GM23338 (cell line): ENCODE results near the gene ADGRV1. TPM values are rescaled to one million over a fixed set of nuclear protein-coding genes. Genes with fewer than 3 reads are reported as not detected.

Experiments
- ATAC-seq: fragments of 200-7000 bp; cut with Tn5 transposase; 3 replicates; pipeline ENCODE4 v1.9.1; 2020
- DNase-seq: peaks from one replicate; pipeline ENCODE4 v3.0.0-alpha.2; 2015; ENCODE audit warnings: low spot score
- H2AFZ ChIP-seq: fragments of 200-600 bp; sonication (generic); 2 replicates; pipeline ENCODE4 v1.8.0; 2016; ENCODE audit warnings: antibody characterized with exemption, mild to moderate bottlenecking, moderate library complexity
- H3F3A ChIP-seq: fragments of 200-600 bp; sonication (generic); replicated peaks from 2 replicates; pipeline ENCODE4 v1.8.0; 2017; ENCODE audit warnings: antibody characterized with exemption, mixed run types, low read depth
- H3K27ac ChIP-seq: fragments of 200-600 bp; sonication (generic); 2 replicates; pipeline ENCODE4 v1.6.1; 2016; ENCODE audit warnings: low read depth
- H3K27me3 ChIP-seq: fragments of 200-600 bp; sonication (generic); 2 replicates; pipeline ENCODE4 v1.8.0; 2016; ENCODE audit warnings: mild to moderate bottlenecking, mixed run types, moderate library complexity; ENCODE audit not compliant: insufficient read depth
- H3K36me3 ChIP-seq: fragments of 200-600 bp; sonication (generic); 2 replicates; pipeline ENCODE4 v1.8.0; 2016; ENCODE audit warnings: mild to moderate bottlenecking; ENCODE audit not compliant: insufficient read depth
- H3K4me1 ChIP-seq: fragments of 200-600 bp; sonication (generic); 2 replicates; pipeline ENCODE4 v1.8.0; 2016; ENCODE audit warnings: mild to moderate bottlenecking, moderate library complexity; ENCODE audit not compliant: insufficient read depth
- H3K4me2 ChIP-seq: fragments of 200-600 bp; sonication (generic); 2 replicates; pipeline ENCODE4 v1.7.1; 2017; ENCODE audit warnings: mixed run types
- H3K4me3 ChIP-seq: fragments of 200-600 bp; sonication (generic); 2 replicates; pipeline ENCODE4 v1.6.1; 2016; ENCODE audit warnings: mixed run types
- H3K79me2 ChIP-seq: fragments of 200-600 bp; sonication (generic); replicated peaks from 2 replicates; pipeline ENCODE4 v1.8.0; 2017; ENCODE audit warnings: mild to moderate bottlenecking; ENCODE audit not compliant: insufficient read depth
- H3K9me2 ChIP-seq: fragments of 200-600 bp; sonication (generic); 2 replicates; pipeline ENCODE4 v1.8.0; 2017; ENCODE audit not compliant: insufficient read depth
- H4K20me1 ChIP-seq: fragments of 200-600 bp; sonication (generic); replicated peaks from 2 replicates; pipeline ENCODE4 v1.8.0; 2017; ENCODE audit warnings: mild to moderate bottlenecking; ENCODE audit not compliant: insufficient read depth
- H3K27ac Mint-ChIP-seq: 2 replicates; pipeline ENCODE4 v1.8.0; 2020; ENCODE audit warnings: inconsistent platforms, mild to moderate bottlenecking, moderate library complexity, mixed read lengths
- H3K27me3 Mint-ChIP-seq: 3 replicates; pipeline ENCODE4 v1.8.0; 2022; ENCODE audit warnings: low read depth, mild to moderate bottlenecking, moderate library complexity, mixed read lengths, inconsistent platforms; ENCODE audit not compliant: insufficient read depth, poor library complexity
- H3K36me3 Mint-ChIP-seq: 3 replicates; pipeline ENCODE4 v1.8.0; 2021; ENCODE audit warnings: low read depth, mild to moderate bottlenecking, inconsistent platforms, moderate library complexity, mixed read lengths
- H3K4me1 Mint-ChIP-seq: 3 replicates; pipeline ENCODE4 v1.8.0; 2020; ENCODE audit warnings: mild to moderate bottlenecking, inconsistent platforms, mixed read lengths
- H3K4me3 Mint-ChIP-seq: 3 replicates; pipeline ENCODE4 v1.8.0; 2021; ENCODE audit warnings: moderate library complexity, mild to moderate bottlenecking, inconsistent platforms, mixed read lengths
- H3K9me3 Mint-ChIP-seq: 3 replicates; pipeline ENCODE4 v1.8.0; 2020; ENCODE audit warnings: moderate library complexity, mild to moderate bottlenecking, inconsistent platforms, mixed read lengths
- EZH2 ChIP-seq: fragments of 200-600 bp; sonication (generic); IDR thresholded peaks from one replicate; pipeline ENCODE4 v1.8.0; 2017; ENCODE audit warnings: antibody characterized with exemption, mild to moderate bottlenecking, low read depth; ENCODE audit not compliant: unreplicated experiment
- EZH2phosphoT487 ChIP-seq: fragments of 200-600 bp; sonication (generic); IDR thresholded peaks from one replicate; pipeline ENCODE4 v1.8.1; 2018; ENCODE audit warnings: antibody characterized with exemption; ENCODE audit not compliant: unreplicated experiment
- JUNB ChIP-seq: IDR thresholded peaks from one replicate; pipeline ENCODE4 v1.6.1; 2016; ENCODE audit warnings: antibody characterized with exemption; ENCODE audit not compliant: unreplicated experiment
- NANOG ChIP-seq: IDR thresholded peaks from 2 replicates; pipeline ENCODE4 v1.6.1; 2016; ENCODE audit warnings: antibody characterized with exemption, borderline replicate concordance
- STAT1 ChIP-seq: IDR thresholded peaks from one replicate; pipeline ENCODE4 v1.6.1; 2016; ENCODE audit warnings: antibody characterized with exemption; ENCODE audit not compliant: unreplicated experiment
- ZNF114 ChIP-seq: fragments of 250-450 bp; sonication (Bioruptor Pico); IDR thresholded peaks from 2 replicates; pipeline ENCODE4 v1.5.0; 2020; ENCODE audit warnings: mild to moderate bottlenecking, moderate library complexity
- polyA plus RNA-seq: library from polyadenylated mRNA; unstranded; fragments of >200 nt; fragmentation: Nextera tagmentation; extraction: Ambion mirVana; gene quantifications from 2 replicates; pipeline ENCODE4 v1.2.1, GENCODE V29; 2016
- total RNA-seq: library from RNA; depleted of rRNA; stranded (reverse); fragments of >200 nt; shearing (Covaris generic); gene quantifications from 2 replicates; pipeline ENCODE4 v1.2.3, GENCODE V29; 2014
- TF ChIP-seq, protein P1 (sequence below), 2 experiments: fragments of 200-600 bp in 1 of 2; sonication (generic) in 1 of 2; conservative IDR thresholded peaks; 2 replicates each; pipeline versions ENCODE4 v1.5.1 to v1.6.1; 2016 to 2017; ENCODE audit warnings: antibody characterized with exemption in 2 of 2, low read depth in 2 of 2, mild to moderate bottlenecking in 2 of 2, moderate library complexity in 1 of 2
- TF ChIP-seq, protein P2 (sequence below): fragments of 250-450 bp; sonication (Bioruptor Pico); IDR thresholded peaks from 2 replicates; pipeline ENCODE4 v1.5.0; 2020; ENCODE audit warnings: mild to moderate bottlenecking, moderate library complexity
- TF ChIP-seq, protein P3 (sequence below): IDR thresholded peaks from 2 replicates; pipeline ENCODE4 v1.6.1; 2016; ENCODE audit warnings: antibody characterized with exemption

Gene ADGRV1
- total and polyA plus RNA-seq, 2 experiments from 2014 or later = 46.1 to 149 TPM

DNA sequence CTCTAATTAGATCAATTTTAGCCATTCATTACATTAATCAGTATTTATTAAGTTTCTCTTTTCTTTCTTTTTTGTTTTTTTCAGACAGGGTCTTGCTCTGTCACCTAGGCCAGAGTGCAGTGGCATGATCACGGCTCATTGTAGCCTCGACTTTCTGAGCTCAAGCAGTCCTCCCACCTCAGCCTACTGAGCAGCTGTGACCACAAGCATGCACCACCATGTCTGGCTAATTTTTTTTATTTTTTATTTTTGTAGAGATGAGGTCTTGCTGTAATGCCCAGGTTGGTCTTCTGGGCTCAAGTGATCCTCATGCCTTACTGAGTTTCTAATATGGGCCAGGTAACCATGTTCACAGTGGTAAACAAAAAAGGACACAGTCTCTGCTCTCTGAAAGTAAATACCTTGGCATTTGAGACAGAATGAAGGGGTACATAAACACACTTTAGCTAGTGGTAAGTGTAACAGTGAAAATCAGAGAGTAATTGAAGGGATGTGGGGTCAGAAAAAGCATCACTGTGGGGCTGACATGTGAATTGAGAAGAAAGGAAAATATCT lies 336.3 kb downstream of the ADGRV1 start:
- H3K36me3 ChIP-seq = no peaks in the 10 kb centered on the region
- no peaks in the 10 kb centered on the region for H4K20me1 ChIP-seq
- H3K4me3 ChIP-seq = no peak overlapping the region
- H3K4me2 ChIP-seq = no peak overlapping the region
- H3K36me3 Mint-ChIP-seq = no peaks in the 10 kb centered on the region
- peaks cover 13% of the 10 kb centered on the region; the same call in 1 of the 2 replicates for H3K4me1 ChIP-seq
- H3K27me3 Mint-ChIP-seq = no peaks in the 10 kb centered on the region
- ATAC-seq (no peak), DNase-seq (no peak)
- H3K9me3 Mint-ChIP-seq = no peaks in the 10 kb centered on the region
- peaks cover 25% of the 10 kb centered on the region; the same call in 2 of the 3 replicates for H3K4me1 Mint-ChIP-seq
- peak overlapping the region; percentile 43; the same call in 1 of the 2 replicates for H3K27ac ChIP-seq
- H3K27ac Mint-ChIP-seq = peak overlapping the region; percentile 30; the same call in 1 of the 2 replicates
- no peaks in the 10 kb centered on the region for H3F3A ChIP-seq
- TF ChIP-seq EZH2phosphoT487 = no peak
- no peak for TF ChIP-seq ZNF114 (CRISPR knock-in tag)
- no peak for TF ChIP-seq STAT1
- TF ChIP-seq, protein P1, sequence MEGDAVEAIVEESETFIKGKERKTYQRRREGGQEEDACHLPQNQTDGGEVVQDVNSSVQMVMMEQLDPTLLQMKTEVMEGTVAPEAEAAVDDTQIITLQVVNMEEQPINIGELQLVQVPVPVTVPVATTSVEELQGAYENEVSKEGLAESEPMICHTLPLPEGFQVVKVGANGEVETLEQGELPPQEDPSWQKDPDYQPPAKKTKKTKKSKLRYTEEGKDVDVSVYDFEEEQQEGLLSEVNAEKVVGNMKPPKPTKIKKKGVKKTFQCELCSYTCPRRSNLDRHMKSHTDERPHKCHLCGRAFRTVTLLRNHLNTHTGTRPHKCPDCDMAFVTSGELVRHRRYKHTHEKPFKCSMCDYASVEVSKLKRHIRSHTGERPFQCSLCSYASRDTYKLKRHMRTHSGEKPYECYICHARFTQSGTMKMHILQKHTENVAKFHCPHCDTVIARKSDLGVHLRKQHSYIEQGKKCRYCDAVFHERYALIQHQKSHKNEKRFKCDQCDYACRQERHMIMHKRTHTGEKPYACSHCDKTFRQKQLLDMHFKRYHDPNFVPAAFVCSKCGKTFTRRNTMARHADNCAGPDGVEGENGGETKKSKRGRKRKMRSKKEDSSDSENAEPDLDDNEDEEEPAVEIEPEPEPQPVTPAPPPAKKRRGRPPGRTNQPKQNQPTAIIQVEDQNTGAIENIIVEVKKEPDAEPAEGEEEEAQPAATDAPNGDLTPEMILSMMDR (conservative IDR thresholded peaks at IDR 0.05; ENCODE audit: low read depth in 2 of 2) = no peak
- no peak overlapping the region for H3K4me3 Mint-ChIP-seq
- H3K27me3 ChIP-seq = no peaks in the 10 kb centered on the region
- no peaks in the 10 kb centered on the region for H3K9me2 ChIP-seq
- H2AFZ ChIP-seq = no peak overlapping the region
- H3K79me2 ChIP-seq = no peaks in the 10 kb centered on the region

DNA sequence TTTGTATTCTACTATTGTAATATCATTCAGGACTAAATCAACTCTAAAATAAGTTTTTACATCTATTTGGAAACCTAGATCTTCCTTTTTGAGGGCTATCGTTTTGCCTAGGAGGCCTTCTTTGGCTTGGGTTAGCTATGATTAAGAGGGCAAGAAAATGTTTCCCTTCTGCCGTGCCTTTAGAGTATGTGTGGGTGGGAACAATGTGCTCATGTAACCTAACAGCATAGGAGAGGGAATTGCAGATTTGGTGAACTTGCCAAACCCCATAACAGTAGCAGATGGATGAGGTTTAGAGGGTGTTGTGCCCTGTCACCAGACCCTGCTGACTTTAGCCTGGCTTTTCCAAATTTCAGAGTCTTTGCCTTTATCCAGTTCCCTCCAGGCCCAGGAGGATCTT lies 339.0 kb downstream of the ADGRV1 start:
- no peak for DNase-seq
- H3K4me1 ChIP-seq = peaks cover 13% of the 10 kb centered on the region; the same call in 1 of the 2 replicates
- Mint-ChIP-seq H3K27me3 (no peaks in the 10 kb centered on the region), H3K36me3 (no peaks in the 10 kb centered on the region), H3K9me3 (no peaks in the 10 kb centered on the region), H3K27ac (peak overlapping the region; percentile 6; the same call in 1 of the 2 replicates), H3K4me1 (peaks cover 22% of the 10 kb centered on the region; the same call in 2 of the 3 replicates), H3K4me3 (no peak overlapping the region)
- no peaks in the 10 kb centered on the region for H3F3A ChIP-seq
- H3K27ac ChIP-seq = peak overlapping the region; percentile 46; the same call in 1 of the 2 replicates
- ATAC-seq = no peak
- no peaks in the 10 kb centered on the region for H3K79me2 ChIP-seq
- H3K4me2 ChIP-seq = no peak overlapping the region
- H3K9me2 ChIP-seq = no peaks in the 10 kb centered on the region
- H4K20me1 ChIP-seq = no peaks in the 10 kb centered on the region
- no peak overlapping the region for H2AFZ ChIP-seq
- no peak overlapping the region for H3K4me3 ChIP-seq
- no peaks in the 10 kb centered on the region for H3K36me3 ChIP-seq
- H3K27me3 ChIP-seq = no peaks in the 10 kb centered on the region
- TF ChIP-seq, protein P2, sequence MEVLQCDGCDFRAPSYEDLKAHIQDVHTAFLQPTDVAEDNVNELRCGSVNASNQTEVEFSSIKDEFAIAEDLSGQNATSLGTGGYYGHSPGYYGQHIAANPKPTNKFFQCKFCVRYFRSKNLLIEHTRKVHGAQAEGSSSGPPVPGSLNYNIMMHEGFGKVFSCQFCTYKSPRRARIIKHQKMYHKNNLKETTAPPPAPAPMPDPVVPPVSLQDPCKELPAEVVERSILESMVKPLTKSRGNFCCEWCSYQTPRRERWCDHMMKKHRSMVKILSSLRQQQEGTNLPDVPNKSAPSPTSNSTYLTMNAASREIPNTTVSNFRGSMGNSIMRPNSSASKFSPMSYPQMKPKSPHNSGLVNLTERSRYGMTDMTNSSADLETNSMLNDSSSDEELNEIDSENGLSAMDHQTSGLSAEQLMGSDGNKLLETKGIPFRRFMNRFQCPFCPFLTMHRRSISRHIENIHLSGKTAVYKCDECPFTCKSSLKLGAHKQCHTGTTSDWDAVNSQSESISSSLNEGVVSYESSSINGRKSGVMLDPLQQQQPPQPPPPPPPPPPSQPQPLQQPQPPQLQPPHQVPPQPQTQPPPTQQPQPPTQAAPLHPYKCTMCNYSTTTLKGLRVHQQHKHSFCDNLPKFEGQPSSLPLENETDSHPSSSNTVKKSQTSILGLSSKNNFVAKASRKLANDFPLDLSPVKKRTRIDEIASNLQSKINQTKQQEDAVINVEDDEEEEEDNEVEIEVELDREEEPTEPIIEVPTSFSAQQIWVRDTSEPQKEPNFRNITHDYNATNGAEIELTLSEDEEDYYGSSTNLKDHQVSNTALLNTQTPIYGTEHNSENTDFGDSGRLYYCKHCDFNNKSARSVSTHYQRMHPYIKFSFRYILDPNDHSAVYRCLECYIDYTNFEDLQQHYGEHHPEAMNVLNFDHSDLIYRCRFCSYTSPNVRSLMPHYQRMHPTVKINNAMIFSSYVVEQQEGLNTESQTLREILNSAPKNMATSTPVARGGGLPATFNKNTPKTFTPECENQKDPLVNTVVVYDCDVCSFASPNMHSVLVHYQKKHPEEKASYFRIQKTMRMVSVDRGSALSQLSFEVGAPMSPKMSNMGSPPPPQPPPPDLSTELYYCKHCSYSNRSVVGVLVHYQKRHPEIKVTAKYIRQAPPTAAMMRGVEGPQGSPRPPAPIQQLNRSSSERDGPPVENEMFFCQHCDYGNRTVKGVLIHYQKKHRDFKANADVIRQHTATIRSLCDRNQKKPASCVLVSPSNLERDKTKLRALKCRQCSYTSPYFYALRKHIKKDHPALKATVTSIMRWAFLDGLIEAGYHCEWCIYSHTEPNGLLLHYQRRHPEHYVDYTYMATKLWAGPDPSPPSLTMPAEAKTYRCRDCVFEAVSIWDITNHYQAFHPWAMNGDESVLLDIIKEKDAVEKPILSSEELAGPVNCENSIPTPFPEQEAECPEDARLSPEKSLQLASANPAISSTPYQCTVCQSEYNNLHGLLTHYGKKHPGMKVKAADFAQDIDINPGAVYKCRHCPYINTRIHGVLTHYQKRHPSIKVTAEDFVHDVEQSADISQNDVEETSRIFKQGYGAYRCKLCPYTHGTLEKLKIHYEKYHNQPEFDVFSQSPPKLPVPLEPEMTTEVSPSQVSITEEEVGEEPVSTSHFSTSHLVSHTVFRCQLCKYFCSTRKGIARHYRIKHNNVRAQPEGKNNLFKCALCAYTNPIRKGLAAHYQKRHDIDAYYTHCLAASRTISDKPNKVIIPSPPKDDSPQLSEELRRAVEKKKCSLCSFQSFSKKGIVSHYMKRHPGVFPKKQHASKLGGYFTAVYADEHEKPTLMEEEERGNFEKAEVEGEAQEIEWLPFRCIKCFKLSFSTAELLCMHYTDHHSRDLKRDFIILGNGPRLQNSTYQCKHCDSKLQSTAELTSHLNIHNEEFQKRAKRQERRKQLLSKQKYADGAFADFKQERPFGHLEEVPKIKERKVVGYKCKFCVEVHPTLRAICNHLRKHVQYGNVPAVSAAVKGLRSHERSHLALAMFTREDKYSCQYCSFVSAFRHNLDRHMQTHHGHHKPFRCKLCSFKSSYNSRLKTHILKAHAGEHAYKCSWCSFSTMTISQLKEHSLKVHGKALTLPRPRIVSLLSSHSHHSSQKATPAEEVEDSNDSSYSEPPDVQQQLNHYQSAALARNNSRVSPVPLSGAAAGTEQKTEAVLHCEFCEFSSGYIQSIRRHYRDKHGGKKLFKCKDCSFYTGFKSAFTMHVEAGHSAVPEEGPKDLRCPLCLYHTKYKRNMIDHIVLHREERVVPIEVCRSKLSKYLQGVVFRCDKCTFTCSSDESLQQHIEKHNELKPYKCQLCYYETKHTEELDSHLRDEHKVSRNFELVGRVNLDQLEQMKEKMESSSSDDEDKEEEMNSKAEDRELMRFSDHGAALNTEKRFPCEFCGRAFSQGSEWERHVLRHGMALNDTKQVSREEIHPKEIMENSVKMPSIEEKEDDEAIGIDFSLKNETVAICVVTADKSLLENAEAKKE (CRISPR knock-in tag) = no peak
- no peak for TF ChIP-seq EZH2
- TF ChIP-seq STAT1 = no peak
- no peak for TF ChIP-seq NANOG
- TF ChIP-seq, protein P3, sequence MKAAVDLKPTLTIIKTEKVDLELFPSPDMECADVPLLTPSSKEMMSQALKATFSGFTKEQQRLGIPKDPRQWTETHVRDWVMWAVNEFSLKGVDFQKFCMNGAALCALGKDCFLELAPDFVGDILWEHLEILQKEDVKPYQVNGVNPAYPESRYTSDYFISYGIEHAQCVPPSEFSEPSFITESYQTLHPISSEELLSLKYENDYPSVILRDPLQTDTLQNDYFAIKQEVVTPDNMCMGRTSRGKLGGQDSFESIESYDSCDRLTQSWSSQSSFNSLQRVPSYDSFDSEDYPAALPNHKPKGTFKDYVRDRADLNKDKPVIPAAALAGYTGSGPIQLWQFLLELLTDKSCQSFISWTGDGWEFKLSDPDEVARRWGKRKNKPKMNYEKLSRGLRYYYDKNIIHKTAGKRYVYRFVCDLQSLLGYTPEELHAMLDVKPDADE = no peak
- TF ChIP-seq, protein P1 (conservative IDR thresholded peaks at IDR 0.05; ENCODE audit: low read depth in 2 of 2) = no peak
- TF ChIP-seq JUNB = no peak
